Stimulated activated CD4-positive, alpha-beta T cell treated with anti-CD3 and anti-CD28 coated beads, Interleukin-4, amount 100 ng/mL, for 4 hours (primary cell): Measurements from ENCODE around the gene VPS25.
A peak's percentile ranks its signal among the peaks of the same experiment; 100 is the strongest.
"Not testable (repeated sequence)": the region's sequence is repeated elsewhere in the genome, so short reads cannot be mapped to it uniquely, and the experiment has no call there.

Source experiments
- DNase-seq, 2 experiments: peaks; one replicate each; pipeline ENCODE4 v3.0.0-alpha.2; 2020

VPS25 gene

DNA sequence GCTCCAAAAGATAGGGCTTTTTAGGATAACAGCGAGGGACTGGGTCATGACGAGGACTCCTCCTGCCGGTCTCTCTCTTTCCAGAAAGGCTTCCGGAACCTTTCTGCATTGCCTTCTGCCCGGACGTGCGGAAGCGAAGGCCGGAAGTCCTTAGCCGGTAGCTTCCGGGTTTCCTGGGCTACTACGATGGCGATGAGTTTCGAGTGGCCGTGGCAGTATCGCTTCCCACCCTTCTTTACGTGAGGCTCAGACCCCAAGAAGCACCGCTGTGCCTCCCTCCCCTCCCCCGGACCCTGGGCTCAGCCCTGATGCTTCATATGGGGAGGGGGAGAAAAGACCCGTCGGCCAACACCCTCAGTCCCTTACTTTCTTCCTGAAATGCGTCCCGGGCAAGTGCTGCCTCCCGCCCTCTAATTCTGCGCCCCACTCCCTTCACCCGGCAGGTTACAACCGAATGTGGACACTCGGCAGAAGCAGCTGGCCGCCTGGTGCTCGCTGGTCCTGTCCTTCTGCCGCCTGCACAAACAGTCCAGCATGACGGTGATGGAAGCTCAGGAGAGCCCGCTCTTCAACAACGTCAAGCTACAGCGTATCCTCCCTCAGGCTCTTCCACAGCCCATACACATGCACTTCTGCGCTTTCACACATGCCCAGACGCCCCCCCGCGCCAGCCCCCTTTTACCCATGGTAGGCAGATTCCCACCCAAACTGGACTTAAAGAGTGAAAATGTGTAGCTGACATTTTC, at the start of gene VPS25:
VPS25 (plus strand) TSS at position 160 of the 746 bp plus-strand sequence; CDS start at position 187, 27 bp downstream.
- DNase-seq: peak; percentile 66 to 71

DNA sequence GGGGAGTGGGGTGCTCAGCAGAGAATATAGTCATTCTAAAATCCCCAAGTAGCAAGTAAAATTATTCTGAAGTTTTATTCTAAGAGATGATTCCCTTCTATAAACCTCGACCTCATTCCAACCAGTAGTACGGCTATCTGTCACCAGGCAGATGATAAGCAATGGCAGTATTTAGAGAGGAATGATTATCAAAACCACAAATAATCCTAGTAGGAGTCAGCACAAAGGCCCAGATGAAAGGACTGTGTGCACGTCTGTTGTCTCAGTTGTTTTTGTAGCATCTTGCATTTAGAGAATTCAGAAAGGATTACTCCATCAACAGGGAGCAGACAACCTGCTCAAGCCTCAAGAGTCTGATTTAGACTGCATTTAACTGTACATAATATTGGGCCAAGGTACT, 49.6 kb upstream of the VPS25 start:
- no peak for DNase-seq

DNA sequence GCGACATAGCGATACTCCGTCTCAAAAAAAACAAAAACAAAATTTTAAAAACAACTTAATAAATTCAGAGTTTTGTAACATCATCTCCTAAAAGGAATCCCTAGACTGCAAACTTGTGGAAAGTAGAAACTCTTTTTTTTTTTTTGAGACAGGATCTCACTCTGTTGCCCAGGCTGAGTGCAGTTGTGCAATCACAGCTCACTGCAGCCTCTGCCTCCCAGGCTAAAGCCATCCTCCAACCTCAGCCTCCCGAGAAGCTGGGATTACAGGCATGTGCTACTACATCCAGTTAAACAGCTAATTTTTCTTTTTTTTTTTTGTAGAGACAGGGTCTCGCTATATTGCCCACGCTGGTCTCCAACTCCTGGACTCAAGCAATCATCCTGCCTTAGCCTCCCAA, 48.1 kb upstream of the VPS25 start:
- DNase-seq: no peak

DNA sequence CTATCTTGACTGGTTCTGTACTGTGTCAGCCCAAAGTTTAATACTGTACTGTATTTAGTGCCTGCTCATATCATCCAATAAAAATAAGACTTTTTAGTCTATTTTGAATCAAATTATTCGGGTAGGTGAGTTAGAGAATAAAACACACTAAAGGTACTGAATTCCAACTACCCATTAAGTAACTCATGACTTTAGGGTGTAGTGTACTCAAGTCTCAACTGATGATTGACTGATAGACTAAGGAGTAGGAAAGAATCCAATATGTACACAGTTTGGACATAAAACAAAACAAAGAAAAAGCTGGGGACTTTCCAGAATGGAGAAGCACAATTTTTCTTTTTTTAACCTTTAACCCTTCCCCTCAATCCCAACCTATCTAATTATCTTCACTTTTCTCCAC, 32.5 kb upstream of the VPS25 start:
- no peak for DNase-seq

DNA sequence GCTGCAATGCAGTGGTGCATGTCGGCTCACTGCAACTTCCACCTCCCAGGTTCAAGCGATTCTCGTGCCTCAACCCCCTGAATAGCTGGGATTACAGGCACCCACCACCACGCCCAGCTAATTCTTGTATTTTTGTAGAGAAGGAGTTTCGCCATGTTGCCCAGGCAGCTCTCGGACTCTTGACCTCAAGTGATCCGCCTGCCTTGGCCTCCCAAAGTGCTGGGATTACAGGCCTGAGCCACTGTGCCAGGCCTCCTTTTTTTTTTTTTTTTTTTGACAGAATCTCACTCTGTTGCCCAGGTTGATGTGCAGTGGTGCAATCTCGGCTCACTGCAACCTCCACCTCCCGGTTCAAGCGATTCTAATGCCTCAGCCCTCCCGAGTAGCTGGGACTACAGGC, 30.3 kb upstream of the VPS25 start:
- not testable (repeated sequence) for DNase-seq

DNA sequence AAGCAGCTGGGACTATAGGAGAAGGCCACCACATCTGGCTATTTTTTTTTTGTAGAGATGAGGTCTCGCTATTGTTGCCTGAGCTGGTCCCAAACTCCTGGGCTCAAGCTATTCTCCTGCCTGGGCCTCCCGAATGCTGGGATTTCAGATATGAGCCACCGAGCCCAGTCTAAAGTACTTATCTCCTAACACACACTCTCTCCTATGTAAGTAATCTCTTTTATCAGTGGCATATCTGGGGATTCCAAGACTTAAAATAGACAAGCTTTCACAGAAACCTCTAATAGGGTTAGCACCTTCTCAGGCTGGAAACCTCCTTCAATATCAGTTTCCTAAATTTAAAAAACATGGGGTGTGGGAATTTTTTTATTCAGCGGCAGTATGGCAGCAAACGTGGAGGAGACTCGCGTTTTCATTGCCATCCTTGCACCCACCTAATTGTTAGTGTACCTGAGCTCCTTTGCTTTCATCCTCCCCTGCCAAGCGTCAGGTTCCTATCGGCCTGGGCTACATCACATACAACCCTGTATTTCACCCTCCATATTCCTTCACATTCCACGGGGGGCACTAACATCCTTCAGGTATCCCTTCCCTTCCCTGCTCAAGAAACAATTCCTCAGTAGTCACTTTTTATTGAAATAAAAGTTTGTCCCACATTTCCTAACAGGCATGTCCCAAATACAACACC, 29.5 kb upstream of the VPS25 start:
- no peak for DNase-seq

DNA sequence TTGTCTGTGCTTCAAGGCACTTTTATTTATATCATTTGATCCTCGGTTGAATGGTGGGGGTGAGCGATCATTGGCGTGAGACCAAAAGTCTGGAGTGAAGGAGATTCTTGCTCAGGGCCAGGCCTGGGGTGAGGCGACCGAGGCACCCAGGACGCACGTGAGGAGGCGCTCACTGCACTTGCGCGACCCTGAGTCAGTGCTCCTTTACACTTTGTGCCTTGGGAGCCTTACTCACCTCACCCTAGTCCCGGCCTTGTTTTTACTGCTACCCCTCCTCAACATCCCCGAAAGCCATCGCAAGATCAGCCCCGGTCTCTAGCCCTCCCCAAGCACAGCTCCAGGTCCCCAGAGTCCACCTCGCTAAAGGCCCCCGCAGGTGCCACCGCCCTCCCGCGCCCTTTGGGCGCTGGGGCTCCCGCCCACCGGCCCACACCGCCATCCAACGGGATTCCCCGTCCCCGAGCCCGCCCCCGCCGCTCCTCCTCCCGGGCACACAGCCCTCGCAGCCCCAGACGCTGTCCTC, 28.9 kb upstream of the VPS25 start:
- peak; percentile 66 to 72 for DNase-seq

DNA sequence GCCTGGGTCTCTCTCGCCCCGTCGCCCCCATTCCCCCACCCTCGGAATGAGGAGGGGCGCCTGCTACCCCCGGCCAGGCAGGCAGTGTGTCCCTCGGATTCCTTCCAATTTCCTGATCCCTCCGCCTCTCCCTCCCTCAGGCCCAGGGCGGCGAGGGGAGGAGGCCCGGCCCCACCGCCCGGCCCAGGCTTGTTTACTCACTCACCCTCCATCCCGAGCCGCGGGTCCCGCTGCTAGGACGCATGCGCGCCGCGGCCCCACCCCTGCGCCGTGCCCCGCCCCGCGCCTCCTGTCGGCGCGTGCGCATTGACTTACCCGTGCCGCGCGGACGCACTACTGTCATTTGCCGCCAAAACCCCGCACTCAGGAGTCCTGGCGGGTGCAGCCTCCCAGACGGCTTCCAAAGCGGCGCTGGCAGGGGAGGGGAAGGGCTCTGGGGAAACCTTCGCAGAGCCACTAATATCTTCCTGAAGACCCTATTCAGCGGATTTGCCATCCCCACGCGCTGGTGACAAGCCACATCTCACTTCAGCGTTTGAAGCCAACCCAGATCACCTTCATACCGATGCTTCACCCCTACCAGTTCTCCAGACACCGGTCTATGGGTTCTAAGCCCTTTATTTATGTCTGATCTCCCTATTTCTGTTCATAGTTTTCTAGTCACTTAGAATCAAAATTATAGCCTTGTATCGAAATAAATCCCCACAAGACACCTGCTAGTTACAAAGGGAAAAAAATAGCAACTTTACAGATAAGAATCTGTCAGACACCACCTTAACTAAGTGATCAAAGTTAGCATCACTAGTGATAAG, 28.2 kb upstream of the VPS25 start, which contains the start of gene EZH1:
EZH1 (minus strand) TSS at position 235 of the 812 bp plus-strand sequence. CDS start 16,099 bp downstream, outside the sequence.
- DNase-seq: peak; percentile 89 to 91

DNA sequence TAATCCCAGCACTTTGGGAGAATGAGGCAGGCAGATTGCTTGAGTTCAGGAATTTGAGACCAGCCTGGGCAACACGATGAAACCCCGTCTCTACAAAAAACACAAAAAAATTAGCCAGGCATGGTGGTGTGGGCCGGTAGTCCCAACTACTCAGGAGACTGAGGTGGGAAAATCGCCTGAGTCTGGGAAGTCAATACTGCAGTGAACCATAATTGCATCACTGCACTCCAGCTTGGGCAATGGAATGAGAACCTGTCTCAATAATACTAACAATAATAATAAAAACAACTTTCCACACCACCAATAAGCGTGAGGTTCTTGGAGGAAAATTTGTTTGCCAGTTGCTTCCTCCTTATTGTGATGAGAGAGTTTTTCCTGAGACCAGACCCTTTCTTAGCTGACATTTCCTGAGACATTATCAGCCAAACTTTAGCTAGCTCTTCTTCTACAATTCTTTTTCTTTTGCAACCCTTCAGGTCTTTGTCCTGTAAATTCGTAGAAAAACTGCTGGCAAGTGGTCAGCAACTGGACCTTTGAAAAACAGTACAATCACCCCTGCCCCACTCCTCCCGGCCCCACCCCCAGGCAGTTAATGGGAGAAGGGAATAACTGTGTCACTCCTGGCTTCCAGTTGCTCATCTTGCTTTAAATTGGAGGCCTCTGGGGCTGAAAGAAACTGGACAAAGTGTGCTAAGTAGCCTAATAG, 24.9 kb upstream of the VPS25 start:
- DNase-seq: no peak

DNA sequence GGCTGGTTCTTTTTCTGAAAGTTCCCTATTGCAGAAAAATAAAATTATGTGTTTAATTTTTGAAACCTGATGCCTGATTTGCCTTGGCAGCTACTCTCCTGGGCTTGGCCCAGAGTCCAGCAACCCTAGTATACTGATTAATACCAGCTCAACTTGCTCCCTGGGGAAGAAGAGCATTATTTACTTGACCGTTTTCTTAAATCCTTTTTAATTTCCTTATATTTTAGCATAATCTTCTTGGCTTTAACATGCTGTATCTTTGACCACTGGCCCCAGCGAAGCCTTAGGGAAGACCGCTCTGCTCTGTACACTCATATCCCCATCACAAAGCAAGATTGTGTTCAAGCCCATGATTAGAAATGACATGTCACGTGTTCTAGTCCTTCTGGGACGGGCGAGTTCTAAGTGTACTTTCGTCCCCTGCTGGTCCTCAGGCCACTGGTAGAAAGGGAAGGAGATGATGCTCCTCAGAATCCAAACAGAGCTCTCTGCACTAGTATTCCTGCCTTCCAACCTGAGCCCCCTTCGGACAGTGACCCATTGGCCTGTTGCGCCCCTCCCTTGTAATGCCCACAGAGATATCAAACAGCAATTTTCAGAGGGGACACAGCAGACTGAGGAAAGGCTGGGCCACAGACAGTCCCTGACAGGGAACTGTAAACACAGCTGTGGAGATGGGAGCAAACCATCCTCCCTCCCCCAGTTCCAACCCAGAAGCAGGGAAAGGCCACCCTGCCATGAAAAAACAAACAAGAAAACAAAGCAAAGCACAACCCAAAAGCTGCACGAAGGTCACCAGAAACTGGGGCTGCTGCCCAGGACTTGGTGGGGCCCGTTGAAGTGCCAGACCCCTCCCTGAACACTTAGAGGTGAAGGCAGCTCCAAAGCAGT, 24.1 kb upstream of the VPS25 start:
- no peak for DNase-seq

DNA sequence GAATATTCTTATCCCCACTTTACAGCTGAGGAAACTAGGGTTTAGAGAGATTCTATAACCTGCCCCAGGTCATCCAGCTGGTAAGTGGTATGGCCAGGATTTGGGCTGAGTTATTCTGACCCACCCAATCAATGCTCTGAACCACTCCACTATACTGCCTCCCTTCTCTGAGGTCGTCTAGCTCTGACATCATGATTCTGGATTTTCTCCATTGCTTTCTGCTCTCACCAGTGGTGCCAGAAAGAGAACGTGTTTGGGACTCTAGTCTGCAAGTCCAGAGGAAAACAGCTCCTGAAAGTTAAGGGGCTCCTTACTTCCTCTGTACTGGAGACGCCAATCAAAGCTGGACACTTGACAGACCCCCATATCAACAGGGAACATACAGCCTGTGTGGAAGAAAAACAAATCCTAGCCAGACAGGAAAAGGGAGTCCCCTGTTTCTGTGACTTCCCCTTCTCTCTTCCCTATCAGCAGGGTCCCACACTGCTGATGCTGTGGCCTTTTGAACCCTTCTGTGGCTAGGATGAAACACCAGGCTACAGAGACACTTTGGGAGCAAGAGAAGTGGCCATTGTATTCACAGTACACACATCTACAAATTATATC, 22.4 kb upstream of the VPS25 start:
- DNase-seq: no peak

DNA sequence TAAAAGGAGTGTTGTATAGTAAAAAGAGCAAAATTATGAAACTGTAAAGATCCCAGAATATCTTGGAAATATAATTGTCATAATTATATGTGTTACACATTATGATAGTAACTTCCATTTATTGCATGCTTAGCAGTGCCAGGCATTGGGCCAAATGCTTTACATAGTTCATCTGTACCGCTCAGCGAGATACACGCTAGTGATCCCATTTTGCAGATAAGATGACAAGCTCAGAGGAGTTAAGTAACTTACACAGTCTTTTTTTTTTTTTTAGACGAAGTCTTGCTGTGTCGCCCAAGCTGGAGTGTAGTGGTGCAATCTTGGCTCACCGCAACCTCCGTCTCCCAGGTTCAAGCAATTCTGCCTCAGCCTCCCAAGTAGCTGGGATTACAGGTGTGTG, 21.6 kb upstream of the VPS25 start:
- no peak for DNase-seq

DNA sequence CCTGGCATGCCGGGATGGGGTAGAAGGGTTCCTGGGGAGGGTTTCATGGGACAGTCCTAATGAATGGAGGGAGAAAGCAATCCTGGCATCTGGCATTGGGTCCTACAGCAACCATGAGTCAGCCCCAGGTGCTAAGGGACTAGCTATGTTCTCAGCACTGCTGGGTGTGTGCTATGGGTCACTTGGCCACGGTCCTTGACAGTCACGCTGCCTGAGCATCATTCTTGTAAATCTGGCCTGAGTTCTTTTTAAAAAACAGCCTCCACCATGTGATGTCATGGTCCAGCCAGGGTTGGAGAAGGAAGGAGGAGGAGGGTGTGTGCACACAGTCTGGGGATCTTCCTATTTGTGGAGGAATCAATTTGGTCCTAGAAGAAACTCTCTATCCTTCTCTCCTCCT, 18.5 kb upstream of the VPS25 start:
- no peak for DNase-seq

DNA sequence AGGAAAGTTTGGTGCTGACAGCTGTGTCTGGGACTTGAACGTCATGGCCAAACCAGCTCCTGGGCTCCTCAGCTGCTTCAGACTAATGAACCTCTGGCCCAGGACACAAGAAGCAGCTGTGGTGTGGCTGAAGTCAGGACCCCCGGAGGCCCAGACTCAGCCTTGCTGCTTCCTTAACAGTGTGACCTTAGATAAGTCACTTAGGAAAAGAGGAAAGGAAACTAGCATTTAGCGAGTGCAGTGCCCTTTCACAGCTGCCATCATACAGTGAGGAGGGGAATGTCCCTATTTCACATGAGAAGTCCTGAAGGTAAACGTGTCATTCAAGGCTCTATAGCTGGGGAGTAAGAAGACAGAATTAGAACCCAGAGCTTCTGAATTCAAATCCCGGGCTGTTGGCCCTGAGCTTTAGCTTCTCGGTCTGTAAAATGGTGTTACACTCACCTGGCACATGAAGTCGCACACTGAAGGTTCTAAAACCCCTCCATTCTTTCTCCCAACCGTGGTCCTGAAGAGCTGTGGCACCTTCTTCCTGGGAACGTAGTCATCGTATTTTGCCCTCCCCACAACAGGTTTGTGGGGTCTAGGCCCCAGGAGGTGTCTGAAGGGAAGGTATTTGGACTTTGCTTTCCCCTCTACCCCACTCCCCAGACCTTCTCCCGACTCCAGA, 13.1 kb upstream of the VPS25 start:
- no peak for DNase-seq

DNA sequence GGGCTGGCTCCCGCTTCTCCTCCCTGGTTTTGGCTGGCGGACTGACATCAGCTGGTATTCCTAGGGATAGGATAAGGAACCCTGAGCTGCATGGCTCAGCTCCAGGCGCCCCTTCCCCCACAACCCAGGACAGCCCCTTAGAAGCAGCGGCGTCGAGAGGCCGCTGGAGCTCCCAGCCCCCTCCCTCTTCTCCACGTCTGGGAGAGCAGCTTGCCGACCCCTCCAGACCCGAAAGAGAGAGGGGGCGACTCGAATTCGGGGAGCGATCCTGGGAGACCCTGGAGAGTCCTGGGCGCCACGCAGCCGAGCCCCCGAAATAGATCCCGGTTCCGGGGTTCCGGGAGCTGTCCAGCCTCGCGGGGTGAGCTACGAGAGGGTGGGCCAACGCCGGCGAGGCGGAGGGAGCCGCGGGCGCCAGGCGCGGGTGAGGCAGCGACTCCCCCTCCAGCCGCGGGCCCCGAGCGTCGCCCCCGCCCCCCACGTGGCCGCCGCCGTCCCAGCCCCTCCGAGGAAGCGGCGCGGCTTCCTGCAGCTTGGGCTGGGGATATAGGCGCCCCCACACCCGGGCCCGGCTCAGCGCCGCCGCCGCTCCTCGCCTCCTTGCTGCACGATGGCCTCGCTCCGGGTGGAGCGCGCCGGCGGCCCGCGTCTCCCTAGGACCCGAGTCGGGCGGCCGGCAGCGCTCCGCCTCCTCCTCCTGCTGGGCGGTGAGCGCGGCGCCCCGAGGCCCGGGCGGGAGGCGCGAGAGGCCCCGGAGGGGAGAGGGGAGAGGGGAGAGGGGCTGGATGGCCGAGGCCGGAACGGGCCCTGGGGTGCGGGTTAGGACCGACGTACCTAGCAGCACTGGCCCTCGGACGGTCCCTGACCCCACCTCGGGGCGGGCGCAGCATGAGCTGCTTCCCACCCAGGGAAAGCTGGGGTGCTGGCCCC, 12.3 kb upstream of the VPS25 start, which contains the start of gene RAMP2:
RAMP2 (plus strand) TSS at position 576 of the 930 bp plus-strand sequence; CDS start at position 611, 35 bp downstream.
- peak in 1 of 2 experiments; percentile 17 for DNase-seq

DNA sequence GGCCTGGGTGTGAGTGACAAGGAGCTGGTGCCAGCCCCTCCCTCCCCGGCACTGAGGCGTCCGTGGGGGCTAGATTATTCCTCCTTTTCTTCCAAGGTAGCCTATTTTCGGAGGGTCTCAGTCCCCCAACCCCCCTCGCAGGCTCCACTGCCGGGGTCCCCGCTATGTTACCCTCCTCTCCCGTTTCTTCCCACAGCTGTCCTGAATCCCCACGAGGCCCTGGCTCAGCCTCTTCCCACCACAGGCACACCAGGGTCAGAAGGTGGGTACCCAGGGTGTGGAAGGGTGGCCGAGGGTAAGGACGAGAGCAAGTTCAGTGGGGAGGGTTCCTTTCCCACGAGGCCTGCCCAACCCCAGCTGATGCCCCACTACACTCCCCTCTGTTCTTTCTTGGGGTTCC, 11.6 kb upstream of the VPS25 start:
- no peak for DNase-seq

DNA sequence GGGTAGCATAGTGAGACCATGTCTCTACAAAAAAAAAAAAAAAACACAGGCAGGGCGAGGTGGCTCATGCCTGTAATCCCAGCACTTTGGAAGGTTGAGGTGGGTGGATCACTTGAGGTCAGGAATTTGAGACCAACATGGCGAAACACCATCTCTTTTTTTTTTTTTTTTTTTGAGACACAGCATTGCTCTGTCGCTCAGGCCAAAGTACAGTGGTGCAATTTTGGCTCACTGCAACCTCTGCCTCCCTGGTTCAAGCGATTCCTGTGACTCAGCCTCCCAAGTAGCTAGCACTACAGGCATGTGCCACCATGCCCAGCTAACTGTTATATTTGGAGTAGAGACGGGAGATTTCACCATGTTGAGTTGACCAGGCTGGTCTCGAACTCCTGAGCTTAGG, 7.1 kb upstream of the VPS25 start:
- no peak for DNase-seq

DNA sequence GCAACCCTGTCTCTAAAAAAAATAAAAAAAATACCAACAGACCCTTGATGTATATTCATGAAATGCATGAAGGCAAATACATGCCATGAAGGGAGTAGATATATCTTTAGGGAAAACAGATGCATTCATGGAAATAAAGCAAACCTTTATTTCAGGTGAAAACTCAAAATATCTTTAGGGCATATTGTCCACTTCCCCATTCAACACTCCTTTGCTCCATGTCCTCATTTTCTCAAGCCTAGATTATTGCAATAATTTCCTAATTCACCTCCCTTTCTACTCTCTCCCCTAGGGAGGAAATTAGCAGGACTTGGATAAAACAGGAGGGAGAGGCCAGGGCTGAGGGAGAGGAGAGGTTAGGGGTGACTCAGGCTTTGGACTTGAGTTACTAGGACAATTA, 5.7 kb upstream of the VPS25 start:
- DNase-seq: no peak

DNA sequence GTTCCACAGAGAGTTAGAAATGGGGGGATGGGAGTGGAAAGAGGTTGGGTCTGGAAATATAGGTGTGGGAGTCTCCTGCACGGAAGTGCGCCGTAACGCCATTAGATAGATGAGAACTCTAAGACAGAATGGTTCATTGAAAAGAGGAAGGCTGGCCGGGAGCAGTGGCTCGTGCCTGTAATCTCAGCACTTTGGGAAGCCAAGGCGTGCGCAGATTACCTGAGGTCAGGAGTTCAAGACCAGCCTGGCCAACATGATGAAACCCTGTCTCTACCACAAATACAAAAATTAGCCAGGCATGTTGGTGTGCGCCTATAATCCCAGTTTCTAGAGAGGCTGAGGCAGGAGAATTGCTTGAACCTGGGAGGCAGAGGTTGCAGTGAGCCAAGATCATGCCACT, 5.2 kb upstream of the VPS25 start:
- DNase-seq: not testable (repeated sequence)
